ENCODE results near the gene OR4D9. TPM values are rescaled to one million over a fixed set of nuclear protein-coding genes. Genes with fewer than 3 reads are reported as not detected.

Gene OR4D9
- not detected for total RNA-seq
- polyA plus RNA-seq (2013, experiment 1 of 2): not detected
- polyA plus RNA-seq (2013, experiment 2 of 2): not detected
- long read RNA-seq, experiment 1: 0 reads
- long read RNA-seq, experiment 2: 0 reads
- long read RNA-seq, experiment 3: 0 reads
- long read RNA-seq, experiment 4: 0 reads

GRCh38 chr11:59510941-59511589 is at the start of gene OR4D9:
Gene OR4D9, plus strand, starts transcription at chr11:59511539. Its CDS starts 3,374 bp downstream, at chr11:59514913.
- DNase-seq: no peak
- no peak for TF ChIP-seq CTCF (conservative IDR thresholded peaks at IDR 0.05)
- 96 to 100% methylated on average over 1 of the region's 2 CpGs for WGBS, 2 experiments (ENCODE audit: insufficient coverage in 1 of 2, insufficient read length in 1 of 2)
- no peaks in the 10 kb centered on the region for H3K9me3 Mint-ChIP-seq
- H3K4me3 Mint-ChIP-seq: no peak within 1 kb of the TSS
- Histone ChIP-seq H3K27me3 (ENCODE audit: control insufficient read depth, insufficient read depth, low read length, poor library complexity, severe bottlenecking) (no peaks in the 10 kb centered on the region), H3K4me1 (ENCODE audit: control insufficient read depth, insufficient read depth, low read length) (no peaks in the 10 kb centered on the region), H3K4me3 (ENCODE audit: low read length) (no peak within 1 kb of the TSS), H3K36me3 (ENCODE audit: control insufficient read depth, insufficient read depth, low read length) (no peaks in the 10 kb centered on the region), H3K9me3 (ENCODE audit: control insufficient read depth, low read length) (no peaks in the 10 kb centered on the region), H3K9ac (ENCODE audit: extremely low read depth, low read length, poor library complexity, severe bottlenecking) (no peak within 1 kb of the TSS), H3K27ac (ENCODE audit: low read depth, low read length) (no peak within 1 kb of the TSS)
- H3K27me3 Mint-ChIP-seq (ENCODE audit: insufficient read depth): no peaks in the 10 kb centered on the region
- H3K4me1 Mint-ChIP-seq: no peaks in the 10 kb centered on the region
- H3K27ac Mint-ChIP-seq: no peak within 1 kb of the TSS
- no peaks in the 10 kb centered on the region for H3K36me3 Mint-ChIP-seq (ENCODE audit: low read depth)

- no peaks in the 10 kb centered on the region for H3K27me3 ChIP-seq (ENCODE audit: control insufficient read depth, insufficient read depth, low read length, poor library complexity, severe bottlenecking)
- Mint-ChIP-seq H3K4me1 (no peaks in the 10 kb centered on the region), H3K27me3 (ENCODE audit: insufficient read depth) (no peaks in the 10 kb centered on the region), H3K9me3 (no peaks in the 10 kb centered on the region), H3K27ac (no peak overlapping the region), H3K4me3 (no peak overlapping the region), H3K36me3 (ENCODE audit: low read depth) (no peaks in the 10 kb centered on the region)
- H3K4me1 ChIP-seq (ENCODE audit: control insufficient read depth, insufficient read depth, low read length): no peaks in the 10 kb centered on the region
- 67 to 78% methylated on average over 3 to 5 of the region's 5 CpGs for WGBS, 2 experiments (ENCODE audit: insufficient coverage in 1 of 2, insufficient read length in 1 of 2)
- H3K9ac ChIP-seq (ENCODE audit: extremely low read depth, low read length, poor library complexity, severe bottlenecking): no peak overlapping the region
- no peak for DNase-seq
- no peaks in the 10 kb centered on the region for H3K36me3 ChIP-seq (ENCODE audit: control insufficient read depth, insufficient read depth, low read length)
- H3K9me3 ChIP-seq (ENCODE audit: control insufficient read depth, low read length): no peaks in the 10 kb centered on the region
- H3K4me3 ChIP-seq (ENCODE audit: low read length): no peak overlapping the region
- TF ChIP-seq CTCF (conservative IDR thresholded peaks at IDR 0.05): peak; percentile 38
- H3K27ac ChIP-seq (ENCODE audit: low read depth, low read length): no peak overlapping the region
Observed at GRCh38 chr11:59463190-59463641, 48.1 kb upstream of the OR4D9 start.

- Mint-ChIP-seq H3K4me1 (no peaks in the 10 kb centered on the region), H3K4me3 (no peak within 1 kb of the TSS), H3K36me3 (ENCODE audit: low read depth) (no peaks in the 10 kb centered on the region), H3K27me3 (ENCODE audit: insufficient read depth) (no peaks in the 10 kb centered on the region), H3K27ac (no peak within 1 kb of the TSS), H3K9me3 (no peaks in the 10 kb centered on the region)
- H3K4me1 ChIP-seq (ENCODE audit: control insufficient read depth, insufficient read depth, low read length): no peaks in the 10 kb centered on the region
- DNase-seq: no peak
- no peaks in the 10 kb centered on the region for H3K27me3 ChIP-seq (ENCODE audit: control insufficient read depth, insufficient read depth, low read length, poor library complexity, severe bottlenecking)
- no peak within 1 kb of the TSS for H3K4me3 ChIP-seq (ENCODE audit: low read length)
- H3K9ac ChIP-seq (ENCODE audit: extremely low read depth, low read length, poor library complexity, severe bottlenecking): no peak within 1 kb of the TSS
- no peak within 1 kb of the TSS for H3K27ac ChIP-seq (ENCODE audit: low read depth, low read length)
- H3K36me3 ChIP-seq (ENCODE audit: control insufficient read depth, insufficient read depth, low read length): no peaks in the 10 kb centered on the region
- H3K9me3 ChIP-seq (ENCODE audit: control insufficient read depth, low read length): no peaks in the 10 kb centered on the region
- no peak for TF ChIP-seq CTCF (conservative IDR thresholded peaks at IDR 0.05)
Observed at GRCh38 chr11:59473015-59473414, 38.3 kb upstream of the OR4D9 start, which contains the start of gene OR4D10. Gene OR4D10, plus strand, starts transcription at chr11:59473315. Its CDS starts 4,115 bp downstream, at chr11:59477430.
